Suppressor macrophage treated with lipopolysaccharide for 1 hour (primary cell): ENCODE data around the gene PCP2.

ENCODE experiments used
- DNase-seq, 3 donors: peaks; one replicate each; pipeline ENCODE4 v3.0.0-alpha.2; 2020 to 2022

PCP2 gene

GRCh38 chr19:7596211-7596937 is 37.1 kb downstream of the PCP2 start:
- DNase-seq = peak in 1 of 3 donors; percentile 20

- peak in 1 of 3 donors; percentile 43 for DNase-seq
Observed at GRCh38 chr19:7595466-7596133, 37.9 kb downstream of the PCP2 start, which contains the start of gene CAMSAP3. CAMSAP3 (plus strand) TSS chr19:7595863; CDS start chr19:7596003, 140 bp downstream.

- DNase-seq = no peak
Observed at GRCh38 chr19:7590256-7590655, 43.3 kb downstream of the PCP2 start.

GRCh38 chr19:7589822-7590221 is 43.7 kb downstream of the PCP2 start:
- DNase-seq = no peak

- DNase-seq = no peak
Observed at GRCh38 chr19:7582446-7582845, 51.1 kb downstream of the PCP2 start.
